GM12878 (cell line): ENCODE results near the gene ELP4. TPM values are rescaled to one million over a fixed set of nuclear protein-coding genes. Genes with fewer than 3 reads are reported as not detected.

Experiments used
- ASH2L ChIP-seq: fragments of 300-600, 200-600 bp; sonication (generic); IDR thresholded peaks from 2 replicates; pipeline ENCODE4 v1.6.1; 2017; ENCODE audit warnings: low read depth, mild to moderate bottlenecking, borderline replicate concordance
- BMI1 ChIP-seq: fragments of 450-650 bp; IDR thresholded peaks from 2 replicates; pipeline ENCODE4 v1.6.1; 2016; ENCODE audit warnings: mild to moderate bottlenecking, moderate library complexity, borderline replicate concordance
- CUX1 ChIP-seq: IDR thresholded peaks from 2 replicates; pipeline ENCODE4 v1.6.1; 2012; ENCODE audit warnings: improper control_type of control experiment, low read depth, low read length; ENCODE audit not compliant: insufficient replicate concordance
- DPF2 ChIP-seq: fragments of 450-650 bp; IDR thresholded peaks from 2 replicates; pipeline ENCODE4 v1.6.1; 2017; ENCODE audit warnings: mild to moderate bottlenecking
- GABPA ChIP-seq: IDR thresholded peaks from 2 replicates; pipeline ENCODE4 v1.6.1; 2014; ENCODE audit warnings: antibody characterized with exemption, low read depth, mild to moderate bottlenecking, inconsistent platforms
- IKZF1 ChIP-seq: fragments of 450-650 bp; conservative IDR thresholded peaks from 2 replicates; pipeline ENCODE4 v1.6.1; 2017; ENCODE audit warnings: antibody characterized with exemption, mild to moderate bottlenecking
- MYB ChIP-seq: fragments of 150-350 bp; IDR thresholded peaks from 2 replicates; pipeline ENCODE4 v1.6.1; 2014; ENCODE audit warnings: mild to moderate bottlenecking, low read depth, low read length, borderline replicate concordance
- NFIC ChIP-seq: IDR thresholded peaks from 2 replicates; pipeline ENCODE4 v1.6.1; 2012; ENCODE audit warnings: low read depth, mild to moderate bottlenecking, inconsistent platforms, low read length, moderate library complexity
- NKRF ChIP-seq: fragments of 450-650 bp; conservative IDR thresholded peaks from 2 replicates; pipeline ENCODE4 v1.6.1; 2017; ENCODE audit warnings: mild to moderate bottlenecking, moderate library complexity
- POLR2A ChIP-seq: IDR thresholded peaks from 2 replicates; pipeline ENCODE4 v1.6.1; 2011; ENCODE audit warnings: low read depth, mild to moderate bottlenecking, low read length
- POLR2AphosphoS2 ChIP-seq: IDR thresholded peaks from 2 replicates; pipeline ENCODE4 v1.6.1; 2011; ENCODE audit warnings: low read depth, mild to moderate bottlenecking, low read length, improper control_type of control experiment, moderate library complexity
- RELB ChIP-seq: fragments of 450-650 bp; IDR thresholded peaks from 2 replicates; pipeline ENCODE4 v1.6.1; 2017; ENCODE audit warnings: low read depth, mild to moderate bottlenecking, moderate library complexity
- RFX5 ChIP-seq: IDR thresholded peaks from 2 replicates; pipeline ENCODE4 v1.6.1; 2011; ENCODE audit warnings: low read depth, low read length, improper control_type of control experiment
- SMARCA5 ChIP-seq: fragments of 450-650 bp; IDR thresholded peaks from 2 replicates; pipeline ENCODE4 v1.6.1; 2017; ENCODE audit warnings: mild to moderate bottlenecking
- SRF ChIP-seq, 2 experiments: IDR thresholded peaks; 2 replicates each; pipeline ENCODE4 v1.6.1; 2011; ENCODE audit warnings: low read depth in 2 of 2, low read length in 2 of 2, mild to moderate bottlenecking in 1 of 2, moderate library complexity in 1 of 2
- USF1 ChIP-seq: IDR thresholded peaks from 2 replicates; pipeline ENCODE4 v1.6.1; 2011; ENCODE audit warnings: borderline replicate concordance, low read depth, mild to moderate bottlenecking, moderate library complexity, mixed read lengths, low read length; ENCODE audit not compliant: insufficient read depth; ENCODE audit errors: extremely low read length
- YY1 ChIP-seq: IDR thresholded peaks from 2 replicates; pipeline ENCODE4 v1.6.1; 2011; ENCODE audit warnings: low read depth, mild to moderate bottlenecking, low read length
- ZNF207 ChIP-seq: fragments of 450-650 bp; IDR thresholded peaks from 2 replicates; pipeline ENCODE4 v1.6.1; 2014; ENCODE audit warnings: antibody characterized with exemption, mild to moderate bottlenecking, borderline replicate concordance
- polyA plus RNA-seq, 11 experiments: library from polyadenylated mRNA; depleted of rRNA in 4 of 11; unstranded in 6 of 11; stranded (reverse) in 5 of 11; fragments of >200 nt; fragmentation: Nextera tagmentation in 4 of 11; fragmentation: Illumina TruSeq in 1 of 11; extraction: Ambion mirVana in 4 of 11; extraction: Trizol in 1 of 11; gene quantifications; 1 replicate in 1 of 11; 2 replicates in 10 of 11; pipeline versions ENCODE4 v1.2.1 to v1.2.3, GENCODE V29; 2011 to 2016; ENCODE audit warnings: inconsistent platforms in 2 of 11, missing spikeins in 2 of 11, low read depth in 1 of 11
- total RNA-seq, 4 experiments: library from RNA; depleted of rRNA in 3 of 4; stranded (reverse); fragments of >200 nt in 3 of 4; fragmentation: Illumina TruSeq in 1 of 4; extraction: Trizol in 1 of 4; gene quantifications; 2 replicates each; pipeline versions ENCODE4 v1.2.1 to v1.2.3, GENCODE V29; 2013 to 2021
- TF ChIP-seq, protein P1 (sequence below): fragments of 450-650 bp; IDR thresholded peaks from 2 replicates; pipeline ENCODE4 v1.6.1; 2014; ENCODE audit warnings: mild to moderate bottlenecking

The ELP4 gene
- total and polyA plus RNA-seq, 10 of the 15 experiments (the other 5 are each of a cell fraction or from before 2014, with no cell fraction given): 17.7 to 36.1 (median 27.0) TPM

DNA sequence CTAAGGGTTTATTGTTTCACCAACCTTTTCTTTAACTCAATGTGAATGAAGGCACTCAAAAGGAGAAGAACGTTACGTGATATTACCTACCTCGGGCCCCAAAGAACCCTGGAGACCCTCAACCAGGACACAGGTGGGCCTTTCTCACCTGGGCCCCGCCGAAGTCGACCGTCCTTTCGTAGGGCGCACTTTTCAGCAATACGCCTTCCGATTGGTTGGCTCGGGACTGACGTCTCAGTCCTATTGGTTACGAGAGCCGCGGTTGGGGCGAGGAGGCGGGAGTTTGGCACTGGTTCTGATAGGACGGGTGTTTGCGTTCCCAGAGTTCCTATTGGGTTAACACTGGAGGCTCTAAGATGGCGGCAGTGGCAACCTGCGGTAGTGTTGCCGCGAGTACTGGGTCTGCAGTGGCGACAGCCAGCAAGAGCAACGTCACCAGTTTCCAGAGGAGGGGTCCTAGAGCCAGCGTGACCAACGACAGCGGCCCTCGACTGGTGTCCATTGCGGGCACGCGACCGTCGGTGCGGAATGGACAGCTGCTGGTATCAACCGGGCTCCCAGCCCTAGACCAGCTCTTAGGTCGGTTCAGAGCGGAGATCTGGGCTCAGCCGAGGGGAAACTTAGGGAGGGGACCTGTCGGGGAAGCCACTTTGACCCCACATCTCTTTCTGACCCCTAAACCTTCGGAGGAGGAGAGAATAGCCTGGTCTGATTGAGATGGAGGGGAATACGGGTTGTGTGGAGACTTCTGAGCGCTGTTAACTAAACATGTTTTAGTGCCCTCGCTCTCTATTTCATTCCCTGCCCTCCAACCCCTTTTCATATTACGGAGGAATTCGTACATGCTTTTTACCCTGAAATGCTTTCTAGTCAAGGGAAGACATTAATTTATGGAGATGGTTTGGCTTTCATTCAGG, at the start of gene ELP4, which contains the start of gene IMMP1L (continued):
- TF ChIP-seq POLR2AphosphoS2 (peak; percentile 44; the same call in 1 of the 2 replicates), CUX1 (no peak), SMARCA5 (no peak), ZNF207 (no peak), RFX5 (peak; percentile 67; the same call in 1 of the 2 replicates), IKZF1 (peak; percentile 36), MYB (no peak), POLR2A (peak; percentile 97), USF1 (no peak), BMI1 (no peak), YY1 (peak; percentile 98), NKRF (peak; percentile 65), GABPA (no peak), NFIC (no peak), DPF2 (no peak), RELB (peak; percentile 94), ASH2L (peak; percentile 99), SRF (IDR thresholded peaks at IDR 0.05; ENCODE audit: low read depth in 2 of 2, low read length in 2 of 2) (no peak)
- TF ChIP-seq, protein P1, sequence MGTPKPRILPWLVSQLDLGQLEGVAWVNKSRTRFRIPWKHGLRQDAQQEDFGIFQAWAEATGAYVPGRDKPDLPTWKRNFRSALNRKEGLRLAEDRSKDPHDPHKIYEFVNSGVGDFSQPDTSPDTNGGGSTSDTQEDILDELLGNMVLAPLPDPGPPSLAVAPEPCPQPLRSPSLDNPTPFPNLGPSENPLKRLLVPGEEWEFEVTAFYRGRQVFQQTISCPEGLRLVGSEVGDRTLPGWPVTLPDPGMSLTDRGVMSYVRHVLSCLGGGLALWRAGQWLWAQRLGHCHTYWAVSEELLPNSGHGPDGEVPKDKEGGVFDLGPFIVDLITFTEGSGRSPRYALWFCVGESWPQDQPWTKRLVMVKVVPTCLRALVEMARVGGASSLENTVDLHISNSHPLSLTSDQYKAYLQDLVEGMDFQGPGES: peak; percentile 90
